ENCODE data around the gene HIVEP3.

The HIVEP3 gene

GRCh38 chr1:41838266-41838665 is 80.5 kb downstream of the HIVEP3 start:
- TF ChIP-seq TEAD4 (IDR thresholded peaks at IDR 0.05), result no peak
- TF ChIP-seq EP300 (IDR thresholded peaks at IDR 0.05; ENCODE audit: borderline replicate concordance), result no peak
- TF ChIP-seq RAD21 (IDR thresholded peaks at IDR 0.05; ENCODE audit: low read depth), result no peak
- TF ChIP-seq USF1 (IDR thresholded peaks at IDR 0.05), result no peak
- TF ChIP-seq MAX (IDR thresholded peaks at IDR 0.05), result no peak
- TF ChIP-seq CEBPB (IDR thresholded peaks at IDR 0.05), result no peak
- no peak for TF ChIP-seq CREB1 (IDR thresholded peaks at IDR 0.05; ENCODE audit: low read depth)
- no peak for TF ChIP-seq FOXM1 (IDR thresholded peaks at IDR 0.05; ENCODE audit: borderline replicate concordance, low read depth)
- TF ChIP-seq NFIC (IDR thresholded peaks at IDR 0.05), result no peak
- TF ChIP-seq YY1 (IDR thresholded peaks at IDR 0.05; ENCODE audit: low read depth), result no peak
- TF ChIP-seq REST (IDR thresholded peaks at IDR 0.05; ENCODE audit: low read depth), result no peak
- no peak for TF ChIP-seq TAF1 (IDR thresholded peaks at IDR 0.05; ENCODE audit: low read depth)

- TF ChIP-seq ZBTB7A (IDR thresholded peaks at IDR 0.05; ENCODE audit: low read depth) (no peak), REST (IDR thresholded peaks at IDR 0.05; ENCODE audit: low read depth) (no peak), NFIC (IDR thresholded peaks at IDR 0.05) (no peak), FOXM1 (IDR thresholded peaks at IDR 0.05; ENCODE audit: borderline replicate concordance, low read depth) (no peak), TAF1 (IDR thresholded peaks at IDR 0.05; ENCODE audit: low read depth) (no peak), RAD21 (IDR thresholded peaks at IDR 0.05; ENCODE audit: low read depth) (no peak), EGR1 (IDR thresholded peaks at IDR 0.05) (no peak), TCF12 (IDR thresholded peaks at IDR 0.05; ENCODE audit: low read depth) (no peak), YY1 (IDR thresholded peaks at IDR 0.05; ENCODE audit: low read depth) (no peak), TEAD4 (IDR thresholded peaks at IDR 0.05) (no peak), EP300 (IDR thresholded peaks at IDR 0.05; ENCODE audit: borderline replicate concordance) (no peak)
These were observed 81.0 kb downstream of the HIVEP3 start for GRCh38 chr1:41837691-41838090.

GRCh38 chr1:41835485-41835884 is 83.2 kb downstream of the HIVEP3 start:
- TF ChIP-seq REST (IDR thresholded peaks at IDR 0.05; ENCODE audit: low read depth) (no peak), ZBTB7A (IDR thresholded peaks at IDR 0.05; ENCODE audit: low read depth) (no peak), TCF12 (IDR thresholded peaks at IDR 0.05; ENCODE audit: low read depth) (no peak), EP300 (IDR thresholded peaks at IDR 0.05; ENCODE audit: borderline replicate concordance) (no peak), EGR1 (IDR thresholded peaks at IDR 0.05) (no peak), USF1 (IDR thresholded peaks at IDR 0.05) (no peak), FOXM1 (IDR thresholded peaks at IDR 0.05; ENCODE audit: borderline replicate concordance, low read depth) (no peak), YY1 (IDR thresholded peaks at IDR 0.05; ENCODE audit: low read depth) (no peak), MAX (IDR thresholded peaks at IDR 0.05) (no peak), CEBPB (IDR thresholded peaks at IDR 0.05) (no peak), NFIC (IDR thresholded peaks at IDR 0.05) (no peak)

- no peak for TF ChIP-seq EGR1 (IDR thresholded peaks at IDR 0.05)
- TF ChIP-seq FOXM1 (IDR thresholded peaks at IDR 0.05; ENCODE audit: borderline replicate concordance, low read depth), result no peak
- TF ChIP-seq REST (IDR thresholded peaks at IDR 0.05; ENCODE audit: low read depth), result no peak
- TF ChIP-seq CREB1 (IDR thresholded peaks at IDR 0.05; ENCODE audit: low read depth), result no peak
- TF ChIP-seq EP300 (IDR thresholded peaks at IDR 0.05; ENCODE audit: borderline replicate concordance), result no peak
- TF ChIP-seq TAF1 (IDR thresholded peaks at IDR 0.05; ENCODE audit: low read depth), result no peak
- TF ChIP-seq RAD21 (IDR thresholded peaks at IDR 0.05; ENCODE audit: low read depth), result no peak
- no peak for TF ChIP-seq CEBPB (IDR thresholded peaks at IDR 0.05)
- TF ChIP-seq TCF12 (IDR thresholded peaks at IDR 0.05; ENCODE audit: low read depth), result no peak
- TF ChIP-seq TEAD4 (IDR thresholded peaks at IDR 0.05), result no peak
- no peak for TF ChIP-seq MAX (IDR thresholded peaks at IDR 0.05)
- no peak for TF ChIP-seq ZBTB7A (IDR thresholded peaks at IDR 0.05; ENCODE audit: low read depth)
- TF ChIP-seq USF1 (IDR thresholded peaks at IDR 0.05), result no peak
- TF ChIP-seq NFIC (IDR thresholded peaks at IDR 0.05), result no peak
- TF ChIP-seq YY1 (IDR thresholded peaks at IDR 0.05; ENCODE audit: low read depth), result no peak
These were observed 85.2 kb downstream of the HIVEP3 start for GRCh38 chr1:41833519-41834000.
